WTC11 (cell line): ENCODE measurements around the gene CTTNBP2NL.

Experiments
- ETV6 ChIP-seq: sonication (generic); formaldehyde crosslinking; IDR thresholded peaks from 2 replicates; pipeline ENCODE4 v1.8.1; 2022; ENCODE audit warnings: mild to moderate bottlenecking, missing genetic modification reagents
- GABPB1 ChIP-seq: sonication (generic); formaldehyde crosslinking; IDR thresholded peaks from 2 replicates; pipeline ENCODE4 v1.8.1; 2023; ENCODE audit warnings: mild to moderate bottlenecking, missing genetic modification reagents
- JUN ChIP-seq: sonication (generic); formaldehyde crosslinking; IDR thresholded peaks from 2 replicates; pipeline ENCODE4 v1.8.0; 2023; ENCODE audit warnings: mild to moderate bottlenecking, missing genetic modification reagents
- SMAD3 ChIP-seq: sonication (generic); formaldehyde crosslinking; IDR thresholded peaks from 2 replicates; pipeline ENCODE4 v1.8.0; 2022; ENCODE audit warnings: missing genetic modification reagents, mild to moderate bottlenecking, borderline replicate concordance
- SOX15 ChIP-seq: fragments of 250-450 bp; sonication (Bioruptor Pico); IDR thresholded peaks from 2 replicates; pipeline ENCODE4 v1.9.0; 2021; ENCODE audit warnings: mild to moderate bottlenecking
- TCF7 ChIP-seq: sonication (generic); formaldehyde crosslinking; IDR thresholded peaks from 2 replicates; pipeline ENCODE4 v1.8.0; 2022; ENCODE audit warnings: mild to moderate bottlenecking, low read depth, missing genetic modification reagents, moderate library complexity
- TEAD1 ChIP-seq: sonication (generic); formaldehyde crosslinking; IDR thresholded peaks from 2 replicates; pipeline ENCODE4 v1.8.0; 2022; ENCODE audit warnings: mild to moderate bottlenecking, missing genetic modification reagents
- ZNF232 ChIP-seq: sonication (generic); formaldehyde crosslinking; IDR thresholded peaks from 2 replicates; pipeline ENCODE4 v1.8.0; 2022; ENCODE audit warnings: mild to moderate bottlenecking, missing genetic modification reagents
- TF ChIP-seq, protein P1 (sequence below): fragments of 250-450 bp; sonication (Bioruptor Pico); IDR thresholded peaks from 2 replicates; pipeline ENCODE4 v1.9.0; 2021; ENCODE audit warnings: mild to moderate bottlenecking
- TF ChIP-seq, protein P2 (sequence below): fragments of 200-600 bp; IDR thresholded peaks from 2 replicates; pipeline ENCODE4 v1.8.0; 2022; ENCODE audit warnings: antibody characterized with exemption
- TF ChIP-seq, protein P3 (sequence below): sonication (generic); formaldehyde crosslinking; conservative IDR thresholded peaks from 2 replicates; pipeline ENCODE4 v1.8.1; 2022; ENCODE audit warnings: mild to moderate bottlenecking, missing genetic modification reagents
- TF ChIP-seq, protein P4 (sequence below): sonication (generic); formaldehyde crosslinking; IDR thresholded peaks from 2 replicates; pipeline ENCODE4 v1.8.0; 2022; ENCODE audit warnings: mild to moderate bottlenecking, missing genetic modification reagents
- TF ChIP-seq, protein P5 (sequence below): sonication (generic); formaldehyde crosslinking; IDR thresholded peaks from 2 replicates; pipeline ENCODE4 v1.8.1; 2022; ENCODE audit warnings: mild to moderate bottlenecking, moderate library complexity, missing genetic modification reagents

DNA sequence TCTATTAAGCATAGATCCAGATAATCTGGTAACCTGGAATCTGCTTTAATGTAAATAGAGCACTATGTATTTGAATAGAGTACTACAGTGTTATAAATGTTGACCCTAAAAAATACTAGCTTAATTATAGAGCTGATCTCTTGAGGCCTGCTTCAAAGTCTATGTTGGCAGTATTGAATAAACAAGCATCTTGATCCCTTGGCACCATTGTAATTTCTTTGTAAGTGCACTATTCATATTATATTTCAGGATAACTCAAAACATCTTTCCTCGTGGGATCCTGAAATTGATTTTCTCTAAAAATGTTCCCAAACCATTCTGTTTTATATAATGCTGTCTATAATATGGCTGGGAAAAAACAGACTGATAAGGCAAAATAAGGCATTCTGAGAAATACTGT is 10.8 kb downstream of the CTTNBP2NL start:
- no peak for TF ChIP-seq SOX15 (CRISPR knock-in tag)
- TF ChIP-seq TCF7: no peak
- no peak for TF ChIP-seq ETV6
- TF ChIP-seq, protein P1, sequence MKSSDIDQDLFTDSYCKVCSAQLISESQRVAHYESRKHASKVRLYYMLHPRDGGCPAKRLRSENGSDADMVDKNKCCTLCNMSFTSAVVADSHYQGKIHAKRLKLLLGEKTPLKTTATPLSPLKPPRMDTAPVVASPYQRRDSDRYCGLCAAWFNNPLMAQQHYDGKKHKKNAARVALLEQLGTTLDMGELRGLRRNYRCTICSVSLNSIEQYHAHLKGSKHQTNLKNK (CRISPR knock-in tag): no peak
- TF ChIP-seq, protein P2, sequence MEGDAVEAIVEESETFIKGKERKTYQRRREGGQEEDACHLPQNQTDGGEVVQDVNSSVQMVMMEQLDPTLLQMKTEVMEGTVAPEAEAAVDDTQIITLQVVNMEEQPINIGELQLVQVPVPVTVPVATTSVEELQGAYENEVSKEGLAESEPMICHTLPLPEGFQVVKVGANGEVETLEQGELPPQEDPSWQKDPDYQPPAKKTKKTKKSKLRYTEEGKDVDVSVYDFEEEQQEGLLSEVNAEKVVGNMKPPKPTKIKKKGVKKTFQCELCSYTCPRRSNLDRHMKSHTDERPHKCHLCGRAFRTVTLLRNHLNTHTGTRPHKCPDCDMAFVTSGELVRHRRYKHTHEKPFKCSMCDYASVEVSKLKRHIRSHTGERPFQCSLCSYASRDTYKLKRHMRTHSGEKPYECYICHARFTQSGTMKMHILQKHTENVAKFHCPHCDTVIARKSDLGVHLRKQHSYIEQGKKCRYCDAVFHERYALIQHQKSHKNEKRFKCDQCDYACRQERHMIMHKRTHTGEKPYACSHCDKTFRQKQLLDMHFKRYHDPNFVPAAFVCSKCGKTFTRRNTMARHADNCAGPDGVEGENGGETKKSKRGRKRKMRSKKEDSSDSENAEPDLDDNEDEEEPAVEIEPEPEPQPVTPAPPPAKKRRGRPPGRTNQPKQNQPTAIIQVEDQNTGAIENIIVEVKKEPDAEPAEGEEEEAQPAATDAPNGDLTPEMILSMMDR: no peak
- TF ChIP-seq, protein P3, sequence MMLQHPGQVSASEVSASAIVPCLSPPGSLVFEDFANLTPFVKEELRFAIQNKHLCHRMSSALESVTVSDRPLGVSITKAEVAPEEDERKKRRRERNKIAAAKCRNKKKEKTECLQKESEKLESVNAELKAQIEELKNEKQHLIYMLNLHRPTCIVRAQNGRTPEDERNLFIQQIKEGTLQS: no peak
- TF ChIP-seq, protein P4, sequence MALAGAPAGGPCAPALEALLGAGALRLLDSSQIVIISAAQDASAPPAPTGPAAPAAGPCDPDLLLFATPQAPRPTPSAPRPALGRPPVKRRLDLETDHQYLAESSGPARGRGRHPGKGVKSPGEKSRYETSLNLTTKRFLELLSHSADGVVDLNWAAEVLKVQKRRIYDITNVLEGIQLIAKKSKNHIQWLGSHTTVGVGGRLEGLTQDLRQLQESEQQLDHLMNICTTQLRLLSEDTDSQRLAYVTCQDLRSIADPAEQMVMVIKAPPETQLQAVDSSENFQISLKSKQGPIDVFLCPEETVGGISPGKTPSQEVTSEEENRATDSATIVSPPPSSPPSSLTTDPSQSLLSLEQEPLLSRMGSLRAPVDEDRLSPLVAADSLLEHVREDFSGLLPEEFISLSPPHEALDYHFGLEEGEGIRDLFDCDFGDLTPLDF (CRISPR knock-in tag): no peak
- no peak for TF ChIP-seq SMAD3 (CRISPR knock-in tag)
- no peak for TF ChIP-seq ZNF232 (CRISPR knock-in tag)
- TF ChIP-seq JUN: no peak
- no peak for TF ChIP-seq GABPB1 (CRISPR knock-in tag)
- TF ChIP-seq, protein P5, sequence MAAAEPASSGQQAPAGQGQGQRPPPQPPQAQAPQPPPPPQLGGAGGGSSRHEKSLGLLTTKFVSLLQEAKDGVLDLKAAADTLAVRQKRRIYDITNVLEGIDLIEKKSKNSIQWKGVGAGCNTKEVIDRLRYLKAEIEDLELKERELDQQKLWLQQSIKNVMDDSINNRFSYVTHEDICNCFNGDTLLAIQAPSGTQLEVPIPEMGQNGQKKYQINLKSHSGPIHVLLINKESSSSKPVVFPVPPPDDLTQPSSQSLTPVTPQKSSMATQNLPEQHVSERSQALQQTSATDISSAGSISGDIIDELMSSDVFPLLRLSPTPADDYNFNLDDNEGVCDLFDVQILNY: no peak
- TF ChIP-seq TEAD1 (CRISPR knock-in tag): no peak
